NCI-H69 (cell line): ENCODE data around the gene MYRIP.
"Not testable (repeated sequence)": the region's sequence is repeated elsewhere in the genome, so short reads cannot be mapped to it uniquely, and the experiment has no call there.

Source experiments
- DNase-seq: peaks from one replicate; lab custom pipeline; 2025; lab: John Stamatoyannopoulos, UW

Gene MYRIP

GRCh38 chr3:40130721-40131120 lies 321.3 kb downstream of the MYRIP start:
- DNase-seq: no peak

- not testable (repeated sequence) for DNase-seq
Observed at GRCh38 chr3:40133886-40134575, 324.6 kb downstream of the MYRIP start.

- peak; percentile 22 for DNase-seq
Observed at GRCh38 chr3:40137591-40138295, 328.3 kb downstream of the MYRIP start.

DNA sequence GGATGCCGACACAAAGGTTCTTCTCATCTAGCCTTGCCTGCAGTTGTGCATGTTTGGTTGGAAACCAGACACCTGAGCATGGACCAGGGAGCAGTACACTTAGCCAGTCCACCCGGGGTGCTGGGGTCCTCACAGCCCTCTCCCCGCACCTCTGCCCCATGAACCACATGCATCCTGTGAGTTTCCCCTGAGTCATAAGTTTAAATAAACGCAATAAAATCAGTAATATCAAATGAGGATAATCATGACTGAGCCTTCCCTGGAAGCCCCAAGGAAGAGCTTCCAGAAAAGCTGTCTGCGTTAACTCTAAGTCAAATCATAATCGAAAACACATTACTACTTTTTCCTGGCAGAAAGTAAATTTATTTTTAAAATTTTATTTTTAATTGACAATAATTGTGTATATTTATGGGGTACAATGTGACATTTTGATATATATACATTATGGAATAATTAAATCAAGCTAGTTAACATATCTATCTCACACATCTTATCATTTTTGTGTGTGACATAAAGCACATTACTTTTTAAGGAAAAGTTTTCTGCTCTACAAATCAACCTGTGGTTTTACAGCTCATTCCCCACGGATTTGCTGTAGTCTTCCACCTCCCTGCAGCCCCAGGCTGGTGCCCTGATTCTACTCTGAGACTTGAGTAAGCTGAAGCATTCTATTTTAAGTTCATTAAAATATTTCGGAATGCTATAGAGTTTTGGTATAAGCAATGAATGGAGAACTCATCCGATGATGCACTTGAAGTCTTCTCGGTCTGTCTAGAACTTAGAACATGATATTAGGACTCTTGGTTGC lies 334.1 kb downstream of the MYRIP start:
- DNase-seq: no peak

DNA sequence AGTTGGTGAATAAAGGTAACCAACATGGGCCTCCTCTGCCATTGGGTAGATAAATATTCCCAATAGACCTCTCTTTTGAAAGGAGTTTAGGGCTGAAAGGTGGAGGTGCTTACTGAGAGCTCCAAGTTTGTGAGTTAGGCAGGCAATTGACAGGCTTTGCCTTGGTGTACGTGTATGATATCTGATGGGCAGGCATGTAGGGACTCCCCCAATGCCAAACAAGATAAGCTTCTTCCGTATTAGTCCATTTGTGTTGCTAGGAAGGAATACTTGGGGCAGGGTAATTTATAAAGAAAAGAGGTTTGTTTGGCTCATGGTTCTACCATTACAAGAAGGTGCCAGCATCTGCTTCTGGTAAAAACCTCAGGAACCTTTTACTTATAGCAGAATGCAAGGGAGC lies 339.4 kb downstream of the MYRIP start:
- no peak for DNase-seq

GRCh38 chr3:40152482-40153133 lies 343.2 kb downstream of the MYRIP start:
- DNase-seq: peak; percentile 5

DNA sequence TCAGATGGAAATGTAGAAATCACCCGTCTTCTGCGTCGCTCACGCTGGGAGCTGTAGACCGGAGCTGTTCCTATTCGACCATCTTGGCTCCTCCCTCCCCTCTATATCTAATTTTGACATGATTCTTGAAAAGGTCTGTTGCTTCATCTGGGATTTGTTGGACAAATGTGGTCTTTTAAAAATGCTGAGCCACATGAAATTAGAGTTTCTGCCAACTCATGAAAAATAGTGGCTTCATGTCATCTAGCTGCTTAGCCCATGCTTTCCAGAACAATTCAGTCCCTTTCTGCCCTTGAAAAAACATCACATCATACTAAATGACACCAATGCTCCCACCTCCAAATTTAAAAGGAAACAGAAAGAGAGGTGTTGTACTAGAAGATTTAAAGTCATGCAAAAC lies 351.5 kb downstream of the MYRIP start:
- DNase-seq: no peak

DNA sequence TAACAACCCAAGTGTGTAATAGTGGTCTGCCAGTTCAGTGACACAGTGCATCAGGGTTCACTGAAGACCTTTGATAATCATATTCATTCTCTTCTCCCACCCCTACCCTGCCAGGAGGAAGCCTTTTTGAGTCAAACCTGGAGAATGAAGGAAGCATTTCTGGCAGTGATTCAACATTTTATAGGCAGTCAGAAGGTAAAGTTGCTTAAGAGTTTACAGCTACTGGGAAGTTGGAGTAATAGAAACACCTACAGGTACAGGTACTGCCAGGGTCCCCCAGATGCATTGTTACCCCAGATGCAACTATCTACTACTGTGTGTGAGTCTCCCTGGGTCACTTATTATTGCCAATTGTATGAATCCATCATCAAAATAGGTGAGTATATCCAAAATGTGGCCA lies 353.2 kb downstream of the MYRIP start:
- no peak for DNase-seq

DNA sequence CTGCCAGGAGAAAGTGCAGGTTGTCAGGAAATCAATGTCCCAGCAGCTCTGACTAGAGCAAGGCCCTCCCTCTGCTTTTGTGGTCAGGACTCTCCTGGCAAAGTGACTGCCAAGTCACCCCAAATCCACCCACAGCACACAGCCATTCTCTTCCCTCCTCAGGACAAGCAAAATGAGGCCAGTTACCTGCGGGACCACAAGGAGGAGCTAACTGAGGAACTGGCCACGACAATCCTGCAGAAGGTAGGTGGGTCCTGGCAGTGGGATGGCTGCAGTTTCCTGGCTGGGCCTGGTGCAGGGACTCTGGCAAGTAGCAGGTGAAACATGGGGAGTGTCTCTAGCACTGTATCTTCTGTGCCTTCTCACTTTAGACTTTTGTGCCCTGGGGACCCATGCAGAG lies 357.6 kb downstream of the MYRIP start:
- DNase-seq: no peak

GRCh38 chr3:40167958-40168357 lies 358.5 kb downstream of the MYRIP start:
- no peak for DNase-seq

GRCh38 chr3:40169983-40170382 lies 360.6 kb downstream of the MYRIP start:
- no peak for DNase-seq

DNA sequence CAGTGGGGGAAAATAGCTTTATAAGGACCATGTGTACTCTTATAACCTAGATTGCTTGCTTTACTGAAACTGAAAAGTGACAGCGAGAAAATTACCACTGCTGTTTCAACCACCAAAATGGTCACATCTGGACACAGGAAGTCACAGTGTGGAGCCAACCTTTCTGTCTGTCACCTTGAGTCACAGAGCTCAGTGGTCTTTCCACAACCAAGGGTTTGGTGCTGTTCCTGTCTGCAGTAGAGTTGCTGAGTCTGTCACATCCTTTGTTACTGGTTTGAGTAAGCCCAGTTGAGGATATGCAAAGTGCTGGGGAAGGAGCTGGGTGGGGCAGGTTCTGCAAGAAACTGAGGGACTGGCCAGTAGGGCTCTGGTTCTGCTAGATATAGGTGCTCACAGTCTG lies 361.0 kb downstream of the MYRIP start:
- no peak for DNase-seq

GRCh38 chr3:40172560-40172959 lies 363.2 kb downstream of the MYRIP start:
- no peak for DNase-seq

- no peak for DNase-seq
Observed at GRCh38 chr3:40173227-40173721, 363.9 kb downstream of the MYRIP start.

GRCh38 chr3:40178012-40178594 lies 368.7 kb downstream of the MYRIP start:
- DNase-seq: no peak

DNA sequence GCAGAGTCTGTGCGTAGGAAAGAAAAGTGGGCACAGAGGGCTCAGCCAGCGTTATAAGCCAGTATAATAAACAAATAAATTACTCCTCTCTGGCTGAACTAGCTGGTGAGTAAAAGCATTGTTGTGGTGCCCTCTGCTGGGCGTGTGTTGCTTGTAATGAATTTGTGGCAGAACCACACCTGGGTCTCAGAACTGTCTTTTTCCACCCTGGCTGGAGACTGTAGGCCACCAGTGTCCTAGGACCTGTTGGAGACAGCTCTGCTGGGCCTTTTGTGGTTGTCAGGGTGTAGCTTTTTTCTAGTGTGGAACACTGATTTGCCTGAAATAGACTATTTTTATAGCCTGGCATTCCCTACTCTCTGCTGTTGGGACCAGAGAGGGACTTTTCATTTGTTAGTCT lies 369.6 kb downstream of the MYRIP start:
- peak; percentile 52 for DNase-seq

- DNase-seq: no peak
Observed at GRCh38 chr3:40181182-40181581, 371.8 kb downstream of the MYRIP start.

DNA sequence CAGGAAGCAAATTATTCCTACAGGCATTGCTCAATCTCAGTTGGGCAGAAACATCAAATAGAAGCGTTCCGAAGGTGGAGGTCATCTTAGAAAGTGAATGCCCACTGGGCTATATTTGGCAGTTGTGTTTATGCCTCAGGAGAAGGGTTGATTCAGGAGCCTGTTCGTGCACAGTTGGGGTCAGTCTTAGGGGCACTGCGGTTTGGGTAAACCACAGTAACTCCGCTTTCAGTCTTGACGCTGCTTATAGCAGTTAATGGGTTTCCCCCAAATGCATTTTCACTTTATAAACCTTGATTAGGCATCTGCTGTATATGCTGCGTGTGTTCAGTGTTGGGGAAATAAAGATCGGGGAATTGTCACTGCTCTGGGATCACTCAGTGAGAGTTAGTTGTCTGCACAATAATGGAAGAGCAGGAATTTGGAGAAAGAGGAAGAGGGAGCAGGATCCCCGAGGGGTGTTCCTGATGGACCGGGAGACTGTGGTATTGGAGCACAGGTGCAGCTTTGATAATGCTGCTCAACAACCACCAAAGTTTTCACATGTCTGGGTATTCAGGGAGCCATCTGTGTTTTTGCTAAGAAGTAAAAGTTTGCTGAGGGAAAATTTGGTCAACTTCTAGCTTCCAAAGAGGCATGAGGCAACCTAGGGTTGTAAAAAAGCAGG lies 375.8 kb downstream of the MYRIP start:
- DNase-seq: no peak

DNA sequence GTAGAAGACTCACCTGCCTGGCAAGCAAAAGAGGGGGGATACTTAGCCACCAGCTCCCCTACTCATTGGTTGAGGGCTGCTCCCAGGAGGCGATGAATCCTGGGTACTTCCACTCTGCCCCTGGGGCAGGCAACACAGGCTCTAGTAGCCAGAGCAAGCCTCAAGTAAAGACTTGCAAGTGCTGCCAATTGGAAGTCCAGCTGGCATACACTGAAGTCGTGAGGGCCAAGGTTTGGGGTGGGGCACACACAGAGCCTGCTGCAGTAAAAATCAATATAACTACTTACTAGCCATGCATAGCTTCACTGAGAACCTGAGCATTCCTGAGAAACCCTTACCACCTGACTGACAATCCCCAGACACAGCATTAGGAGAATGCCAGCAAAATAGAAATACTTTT lies 377.1 kb downstream of the MYRIP start:
- no peak for DNase-seq

GRCh38 chr3:40187945-40188344 lies 378.5 kb downstream of the MYRIP start:
- DNase-seq: no peak

DNA sequence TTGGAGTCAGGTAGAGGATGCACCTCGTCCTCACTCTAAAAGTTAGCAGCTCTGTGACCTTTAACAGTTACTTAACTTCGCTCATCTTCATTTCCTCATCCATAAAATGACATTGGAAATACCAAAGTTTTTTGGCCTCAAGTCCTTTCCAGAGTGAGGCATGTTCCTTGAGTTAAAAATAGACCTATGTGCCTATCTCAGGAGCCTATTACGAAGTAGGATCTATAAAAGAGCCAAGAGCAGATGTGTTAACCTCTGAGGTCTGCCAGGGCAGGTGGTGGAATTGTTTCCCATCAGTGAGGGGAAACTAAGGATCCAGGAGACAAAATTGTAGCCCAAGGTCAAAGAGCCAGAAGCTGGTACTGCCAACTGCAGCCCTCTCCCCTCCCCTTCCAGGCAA lies 379.7 kb downstream of the MYRIP start:
- no peak for DNase-seq
